ENCODE data around the gene CRLF2.

DNA sequence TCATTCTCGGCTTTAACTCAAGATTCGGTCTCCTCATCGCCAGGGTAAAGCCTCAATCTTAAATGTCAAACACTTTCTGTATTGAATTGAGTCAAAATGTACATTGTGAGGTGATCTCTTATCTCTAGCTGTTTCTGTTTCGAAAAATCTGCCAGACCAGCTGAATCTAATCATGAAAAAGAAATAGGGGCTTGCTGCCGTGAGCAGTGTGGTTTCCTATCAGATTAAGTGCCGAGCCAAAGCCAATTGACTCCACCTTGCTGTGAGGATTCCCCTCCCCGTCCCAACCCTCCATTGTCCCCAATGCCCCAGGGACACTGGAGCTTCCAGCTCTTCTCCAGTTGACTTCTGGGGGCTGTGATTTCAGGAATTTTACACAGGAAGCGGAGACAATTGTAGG, 12.5 kb upstream of the CRLF2 start:
- TF ChIP-seq EZH2 (optimal IDR thresholded peaks at IDR 0.05; ENCODE audit: low read depth, low read length) (no peak), EZH2phosphoT487 (IDR thresholded peaks at IDR 0.05; ENCODE audit: low read length) (no peak)
- TF ChIP-seq, protein P1, sequence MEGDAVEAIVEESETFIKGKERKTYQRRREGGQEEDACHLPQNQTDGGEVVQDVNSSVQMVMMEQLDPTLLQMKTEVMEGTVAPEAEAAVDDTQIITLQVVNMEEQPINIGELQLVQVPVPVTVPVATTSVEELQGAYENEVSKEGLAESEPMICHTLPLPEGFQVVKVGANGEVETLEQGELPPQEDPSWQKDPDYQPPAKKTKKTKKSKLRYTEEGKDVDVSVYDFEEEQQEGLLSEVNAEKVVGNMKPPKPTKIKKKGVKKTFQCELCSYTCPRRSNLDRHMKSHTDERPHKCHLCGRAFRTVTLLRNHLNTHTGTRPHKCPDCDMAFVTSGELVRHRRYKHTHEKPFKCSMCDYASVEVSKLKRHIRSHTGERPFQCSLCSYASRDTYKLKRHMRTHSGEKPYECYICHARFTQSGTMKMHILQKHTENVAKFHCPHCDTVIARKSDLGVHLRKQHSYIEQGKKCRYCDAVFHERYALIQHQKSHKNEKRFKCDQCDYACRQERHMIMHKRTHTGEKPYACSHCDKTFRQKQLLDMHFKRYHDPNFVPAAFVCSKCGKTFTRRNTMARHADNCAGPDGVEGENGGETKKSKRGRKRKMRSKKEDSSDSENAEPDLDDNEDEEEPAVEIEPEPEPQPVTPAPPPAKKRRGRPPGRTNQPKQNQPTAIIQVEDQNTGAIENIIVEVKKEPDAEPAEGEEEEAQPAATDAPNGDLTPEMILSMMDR (IDR thresholded peaks at IDR 0.05; ENCODE audit: low read length) = no peak

Measured in MM.1S (cell line).